C4-2B (cell line): ENCODE measurements around the gene ANGPTL2.

Experiments
- H3K27ac ChIP-seq: fragments of 450-650 bp; 2 replicates; pipeline ENCODE4 v1.5.1; 2017
- ZFX ChIP-seq: fragments of 450-650 bp; IDR thresholded peaks from 2 replicates; pipeline ENCODE4 v1.6.1; 2017
- TF ChIP-seq, protein P1 (sequence below): fragments of 450-650 bp; conservative IDR thresholded peaks from 2 replicates; pipeline ENCODE4 v1.5.1; 2017; ENCODE audit warnings: mild to moderate bottlenecking

ANGPTL2 gene

DNA sequence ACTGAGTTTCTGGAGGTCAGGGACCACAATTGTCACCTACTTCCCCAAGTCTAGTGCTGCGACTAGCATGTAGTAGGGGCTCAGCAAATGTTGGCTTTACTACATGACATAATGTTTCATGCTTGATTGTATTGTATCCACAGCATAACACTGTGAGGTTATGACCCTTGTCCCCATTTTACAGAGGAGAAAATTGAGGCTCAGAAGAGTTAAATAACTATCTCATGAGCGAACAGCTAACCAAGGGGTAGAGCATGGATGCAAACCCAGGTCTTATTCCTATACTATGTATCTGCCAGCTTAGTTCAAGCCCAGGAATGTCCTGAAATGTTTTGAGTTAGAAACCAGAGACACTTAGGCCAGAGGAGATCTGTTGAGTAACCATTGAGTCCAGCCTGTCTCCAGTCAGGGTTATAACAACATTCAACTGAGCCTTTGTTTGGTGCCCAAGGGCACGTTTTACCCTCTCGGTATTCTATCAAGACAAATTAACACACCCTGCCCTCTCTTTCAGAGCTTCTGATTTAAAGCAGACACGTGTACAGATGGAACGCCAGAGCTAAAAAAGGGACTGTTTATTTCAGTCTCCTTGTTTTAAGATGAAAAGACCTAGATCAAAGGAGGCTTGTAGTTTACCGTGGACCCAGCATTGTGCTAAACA, 16.5 kb downstream of the ANGPTL2 start:
- no peak for TF ChIP-seq ZFX
- TF ChIP-seq, protein P1, sequence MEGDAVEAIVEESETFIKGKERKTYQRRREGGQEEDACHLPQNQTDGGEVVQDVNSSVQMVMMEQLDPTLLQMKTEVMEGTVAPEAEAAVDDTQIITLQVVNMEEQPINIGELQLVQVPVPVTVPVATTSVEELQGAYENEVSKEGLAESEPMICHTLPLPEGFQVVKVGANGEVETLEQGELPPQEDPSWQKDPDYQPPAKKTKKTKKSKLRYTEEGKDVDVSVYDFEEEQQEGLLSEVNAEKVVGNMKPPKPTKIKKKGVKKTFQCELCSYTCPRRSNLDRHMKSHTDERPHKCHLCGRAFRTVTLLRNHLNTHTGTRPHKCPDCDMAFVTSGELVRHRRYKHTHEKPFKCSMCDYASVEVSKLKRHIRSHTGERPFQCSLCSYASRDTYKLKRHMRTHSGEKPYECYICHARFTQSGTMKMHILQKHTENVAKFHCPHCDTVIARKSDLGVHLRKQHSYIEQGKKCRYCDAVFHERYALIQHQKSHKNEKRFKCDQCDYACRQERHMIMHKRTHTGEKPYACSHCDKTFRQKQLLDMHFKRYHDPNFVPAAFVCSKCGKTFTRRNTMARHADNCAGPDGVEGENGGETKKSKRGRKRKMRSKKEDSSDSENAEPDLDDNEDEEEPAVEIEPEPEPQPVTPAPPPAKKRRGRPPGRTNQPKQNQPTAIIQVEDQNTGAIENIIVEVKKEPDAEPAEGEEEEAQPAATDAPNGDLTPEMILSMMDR = no peak

GRCh38 chr9:127104581-127105311, 17.7 kb downstream of the ANGPTL2 start:
- H3K27ac ChIP-seq = no peak overlapping the region
- TF ChIP-seq, protein P1 = no peak
- no peak for TF ChIP-seq ZFX

More for the DNA sequence above, 16.5 kb downstream of the ANGPTL2 start:
- H3K27ac ChIP-seq = no peak overlapping the region

- TF ChIP-seq ZFX = no peak
- TF ChIP-seq, protein P1 = no peak
- no peak overlapping the region for H3K27ac ChIP-seq
Observed at GRCh38 chr9:127102788-127103187, 19.6 kb downstream of the ANGPTL2 start.

- H3K27ac ChIP-seq = no peak overlapping the region
- no peak for TF ChIP-seq ZFX
- TF ChIP-seq, protein P1 = no peak
Observed at GRCh38 chr9:127102176-127102575, 20.3 kb downstream of the ANGPTL2 start.

DNA sequence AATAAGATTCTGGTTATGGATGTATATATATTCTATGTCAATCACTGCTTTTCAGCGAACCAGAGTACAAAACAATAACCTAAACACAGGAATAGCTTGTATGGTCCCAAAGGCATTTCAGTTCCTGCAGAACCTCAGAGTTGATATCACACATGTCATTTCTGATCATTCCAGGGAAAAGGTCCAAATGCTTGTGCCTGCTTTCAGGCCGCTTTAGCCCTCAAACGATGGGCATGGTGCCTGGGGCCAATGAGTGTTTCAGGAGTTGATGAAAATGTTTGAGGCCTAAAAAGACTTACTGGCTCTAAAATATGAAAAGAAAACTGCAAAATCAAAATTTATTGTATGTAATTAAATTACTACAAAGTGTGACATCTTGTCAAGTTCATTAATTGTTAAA, 22.8 kb downstream of the ANGPTL2 start:
- no peak for TF ChIP-seq ZFX
- TF ChIP-seq, protein P1 = no peak
- H3K27ac ChIP-seq = no peak overlapping the region

DNA sequence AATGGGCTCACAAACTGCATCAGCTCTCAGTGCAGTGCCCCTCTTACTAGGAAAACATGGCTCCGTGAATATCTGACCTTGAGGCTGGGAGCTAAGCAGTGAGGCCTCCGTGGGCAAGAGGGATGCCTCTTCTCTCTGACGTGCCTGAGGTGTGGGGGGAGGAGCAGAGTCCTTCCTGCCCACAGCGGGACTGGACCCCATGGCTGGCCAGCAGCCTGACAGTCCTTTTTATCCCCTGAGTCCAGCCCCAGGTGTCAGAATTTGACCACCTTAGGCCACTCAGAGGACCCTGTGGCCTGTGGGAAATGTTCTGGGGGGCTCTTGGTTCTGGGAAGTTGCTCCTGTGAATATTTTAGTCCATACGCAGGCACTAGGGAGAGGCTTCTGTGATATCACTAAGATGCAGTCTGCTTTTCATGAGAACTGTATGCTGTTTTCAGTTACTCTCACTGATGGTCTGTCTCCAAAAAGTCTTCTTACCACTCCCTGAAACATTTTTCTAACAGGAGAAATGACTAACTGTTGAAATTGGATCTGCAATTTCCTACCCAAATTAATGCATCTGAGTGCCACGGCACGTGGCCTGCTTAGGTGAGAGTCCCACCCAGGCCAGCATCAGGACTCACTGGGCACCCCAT, 23.4 kb downstream of the ANGPTL2 start:
- TF ChIP-seq, protein P1 = no peak

GRCh38 chr9:127097683-127098082, 24.8 kb downstream of the ANGPTL2 start:
- H3K27ac ChIP-seq = no peak overlapping the region
- no peak for TF ChIP-seq ZFX
- TF ChIP-seq, protein P1 = no peak

More for the DNA sequence above, 23.4 kb downstream of the ANGPTL2 start:
- H3K27ac ChIP-seq = no peak overlapping the region
